ENCODE results near the gene TUSC2. TPM values are rescaled to one million over a fixed set of nuclear protein-coding genes. Genes with fewer than 3 reads are reported as not detected.
"Not testable (repeated sequence)": the region's sequence is repeated elsewhere in the genome, so short reads cannot be mapped to it uniquely, and the experiment has no call there.

The TUSC2 gene
- polyA plus RNA-seq, 1 of the 3 experiments (the other 2 are of a cell fraction), result 58.7 TPM

DNA sequence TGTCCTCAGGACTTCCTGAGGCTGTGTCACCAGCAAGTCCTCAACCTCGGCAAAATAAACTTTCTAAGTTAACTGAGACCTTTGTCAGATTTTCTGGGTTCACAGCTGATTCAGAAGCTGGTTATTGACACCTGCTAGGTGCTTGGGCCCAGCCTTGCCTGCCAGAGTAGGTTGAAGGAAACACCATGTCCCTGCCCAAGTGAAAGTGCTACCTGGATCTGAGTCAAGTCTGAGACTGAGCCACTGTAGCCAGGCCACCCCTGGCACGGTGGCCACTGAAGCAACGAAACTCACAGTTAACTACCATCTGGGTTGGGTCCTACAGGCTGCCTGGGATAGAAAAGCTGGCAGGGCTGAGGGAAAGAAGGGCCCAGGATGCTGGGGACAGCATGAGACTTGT lies 13.7 kb downstream of the TUSC2 start (continued):
- no peak for TF ChIP-seq CHD2 (IDR thresholded peaks at IDR 0.05; ENCODE audit: low read length, partially characterized antibody)
- no peak for TF ChIP-seq GABPA (IDR thresholded peaks at IDR 0.05; ENCODE audit: low read depth)
- no peak for TF ChIP-seq FOSL2 (IDR thresholded peaks at IDR 0.05; ENCODE audit: borderline replicate concordance, low read depth)

DNA sequence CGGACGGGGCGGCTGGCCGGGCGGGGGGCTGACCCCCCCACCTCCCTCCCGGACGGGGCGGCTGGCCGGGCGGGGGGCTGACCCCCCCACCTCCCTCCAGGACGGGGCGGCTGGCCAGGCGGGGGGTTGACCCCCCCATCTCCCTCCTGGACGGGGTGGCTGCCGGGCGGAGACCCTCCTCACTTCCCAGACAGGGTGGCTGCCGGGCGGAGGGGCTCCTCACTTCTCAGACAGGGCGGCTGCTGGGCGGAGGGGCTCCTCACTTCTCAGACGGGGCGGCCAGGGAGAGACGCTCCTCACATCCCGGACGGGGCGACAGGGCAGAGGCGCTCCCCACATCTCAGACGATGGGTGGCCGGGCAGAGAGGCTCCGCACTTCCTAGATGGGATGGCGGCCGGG lies 16.0 kb downstream of the TUSC2 start:
- H3K27me3 ChIP-seq (ENCODE audit: insufficient read depth); H3K4me2 ChIP-seq; CTCF ChIA-PET; H3K9me3 ChIP-seq; H3K4me1 ChIP-seq (ENCODE audit: control insufficient read depth in 1 of 2, insufficient read depth in 2 of 2, low read depth in 1 of 2, low read length in 1 of 2); H2AFZ ChIP-seq (ENCODE audit: low read depth); H3K9ac ChIP-seq; H3K4me3 ChIP-seq (ENCODE audit: low read depth in 2 of 2, low read length in 1 of 2); H3K27ac ChIP-seq (ENCODE audit: low read depth in 2 of 2, low read length in 1 of 2); DNase-seq; H3K79me2 ChIP-seq (ENCODE audit: insufficient read depth); H3K9me2 ChIP-seq; H4K20me1 ChIP-seq (ENCODE audit: insufficient read depth); POLR2A ChIA-PET: not testable (repeated sequence)
- WGBS (ENCODE audit: low lambda C conversion rate), result 100% methylated on average over 2 of the region's 32 CpGs
- Histone ChIP-seq H3K36me3 (replicated peaks in 1 of 2; ENCODE audit: control insufficient read depth in 1 of 2, insufficient read depth in 2 of 2, low read length in 1 of 2) (peaks cover under 1 to 16% of the 10 kb centered on the region in 2 experiments), H3F3A (replicated peaks; ENCODE audit: insufficient read depth) (peaks cover 17% of the 10 kb centered on the region)

DNA sequence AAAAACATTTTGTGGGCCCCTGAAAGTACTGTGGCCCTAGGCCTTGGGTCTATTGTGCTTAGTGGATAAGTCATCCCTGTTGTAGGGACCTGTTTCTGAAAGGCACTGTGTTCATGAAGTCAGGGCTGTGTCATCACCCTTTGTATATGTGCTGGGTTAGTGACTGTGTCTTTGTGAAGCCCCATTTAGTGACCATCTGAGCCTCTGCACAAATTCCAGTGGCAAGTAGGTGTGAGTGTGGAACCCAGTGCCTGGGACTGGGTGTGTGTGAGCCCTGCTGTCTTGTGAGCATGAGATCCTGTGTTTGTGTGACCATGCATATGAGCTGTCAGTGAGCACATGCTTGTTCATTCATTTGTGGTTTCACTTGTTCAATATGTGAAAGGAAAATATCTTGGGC lies 23.4 kb downstream of the TUSC2 start:
- Histone ChIP-seq H3K4me1 (ENCODE audit: control insufficient read depth in 1 of 2, insufficient read depth in 2 of 2, low read depth in 1 of 2, low read length in 1 of 2) (peaks cover 4 to 29% of the 10 kb centered on the region in 2 experiments; a peak in 2 of 4 replicates), H3F3A (replicated peaks; ENCODE audit: insufficient read depth) (peaks cover 4% of the 10 kb centered on the region), H4K20me1 (ENCODE audit: insufficient read depth) (no peaks in the 10 kb centered on the region), H3K9me2 (no peaks in the 10 kb centered on the region), H3K9me3 (peaks cover 15% of the 10 kb centered on the region; the same call in 1 of the 2 replicates), H3K36me3 (replicated peaks in 1 of 2; ENCODE audit: control insufficient read depth in 1 of 2, insufficient read depth in 2 of 2, low read length in 1 of 2) (peaks cover 0 to 10% of the 10 kb centered on the region in 2 experiments), H3K4me2 (no peak overlapping the region), H3K27ac (ENCODE audit: low read depth in 2 of 2, low read length in 1 of 2) (no peak overlapping the region), H3K27me3 (ENCODE audit: insufficient read depth) (no peaks in the 10 kb centered on the region), H3K79me2 (ENCODE audit: insufficient read depth) (no peaks in the 10 kb centered on the region), H3K9ac (no peak overlapping the region), H3K4me3 (ENCODE audit: low read depth in 2 of 2, low read length in 1 of 2) (no peak overlapping the region), H2AFZ (ENCODE audit: low read depth) (no peak overlapping the region)
- DNase-seq, result no peak
- no peak for TF ChIP-seq TEAD4 (IDR thresholded peaks at IDR 0.05; ENCODE audit: borderline replicate concordance, insufficient read depth)
- no peak for TF ChIP-seq EZH2phosphoT487 (IDR thresholded peaks at IDR 0.05; ENCODE audit: borderline replicate concordance, low read depth)
- TF ChIP-seq, protein P1, sequence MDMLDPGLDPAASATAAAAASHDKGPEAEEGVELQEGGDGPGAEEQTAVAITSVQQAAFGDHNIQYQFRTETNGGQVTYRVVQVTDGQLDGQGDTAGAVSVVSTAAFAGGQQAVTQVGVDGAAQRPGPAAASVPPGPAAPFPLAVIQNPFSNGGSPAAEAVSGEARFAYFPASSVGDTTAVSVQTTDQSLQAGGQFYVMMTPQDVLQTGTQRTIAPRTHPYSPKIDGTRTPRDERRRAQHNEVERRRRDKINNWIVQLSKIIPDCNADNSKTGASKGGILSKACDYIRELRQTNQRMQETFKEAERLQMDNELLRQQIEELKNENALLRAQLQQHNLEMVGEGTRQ (IDR thresholded peaks at IDR 0.05; ENCODE audit: borderline replicate concordance, low read depth, low read length), result no peak
- TF ChIP-seq, protein P2, sequence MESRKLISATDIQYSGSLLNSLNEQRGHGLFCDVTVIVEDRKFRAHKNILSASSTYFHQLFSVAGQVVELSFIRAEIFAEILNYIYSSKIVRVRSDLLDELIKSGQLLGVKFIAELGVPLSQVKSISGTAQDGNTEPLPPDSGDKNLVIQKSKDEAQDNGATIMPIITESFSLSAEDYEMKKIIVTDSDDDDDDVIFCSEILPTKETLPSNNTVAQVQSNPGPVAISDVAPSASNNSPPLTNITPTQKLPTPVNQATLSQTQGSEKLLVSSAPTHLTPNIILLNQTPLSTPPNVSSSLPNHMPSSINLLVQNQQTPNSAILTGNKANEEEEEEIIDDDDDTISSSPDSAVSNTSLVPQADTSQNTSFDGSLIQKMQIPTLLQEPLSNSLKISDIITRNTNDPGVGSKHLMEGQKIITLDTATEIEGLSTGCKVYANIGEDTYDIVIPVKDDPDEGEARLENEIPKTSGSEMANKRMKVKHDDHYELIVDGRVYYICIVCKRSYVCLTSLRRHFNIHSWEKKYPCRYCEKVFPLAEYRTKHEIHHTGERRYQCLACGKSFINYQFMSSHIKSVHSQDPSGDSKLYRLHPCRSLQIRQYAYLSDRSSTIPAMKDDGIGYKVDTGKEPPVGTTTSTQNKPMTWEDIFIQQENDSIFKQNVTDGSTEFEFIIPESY (IDR thresholded peaks at IDR 0.05; ENCODE audit: borderline replicate concordance, low read depth), result no peak
- TF ChIP-seq RXRA (IDR thresholded peaks at IDR 0.05; ENCODE audit: borderline replicate concordance, low read depth), result no peak
- no peak for TF ChIP-seq FOXJ3 (CRISPR knock-in tag; IDR thresholded peaks at IDR 0.05)
- TF ChIP-seq, protein P3, sequence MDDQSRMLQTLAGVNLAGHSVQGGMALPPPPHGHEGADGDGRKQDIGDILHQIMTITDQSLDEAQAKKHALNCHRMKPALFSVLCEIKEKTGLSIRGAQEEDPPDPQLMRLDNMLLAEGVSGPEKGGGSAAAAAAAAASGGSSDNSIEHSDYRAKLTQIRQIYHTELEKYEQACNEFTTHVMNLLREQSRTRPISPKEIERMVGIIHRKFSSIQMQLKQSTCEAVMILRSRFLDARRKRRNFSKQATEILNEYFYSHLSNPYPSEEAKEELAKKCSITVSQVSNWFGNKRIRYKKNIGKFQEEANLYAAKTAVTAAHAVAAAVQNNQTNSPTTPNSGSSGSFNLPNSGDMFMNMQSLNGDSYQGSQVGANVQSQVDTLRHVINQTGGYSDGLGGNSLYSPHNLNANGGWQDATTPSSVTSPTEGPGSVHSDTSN (IDR thresholded peaks at IDR 0.05), result no peak
- no peak for TF ChIP-seq CHD2 (IDR thresholded peaks at IDR 0.05; ENCODE audit: low read length, partially characterized antibody)
- TF ChIP-seq YY1 (IDR thresholded peaks at IDR 0.05; ENCODE audit: low read depth), result no peak
- TF ChIP-seq RAD21 (IDR thresholded peaks at IDR 0.05; ENCODE audit: low read length), result no peak
- TF ChIP-seq GATA2 (CRISPR knock-in tag; IDR thresholded peaks at IDR 0.05), result no peak
- TF ChIP-seq, protein P4, sequence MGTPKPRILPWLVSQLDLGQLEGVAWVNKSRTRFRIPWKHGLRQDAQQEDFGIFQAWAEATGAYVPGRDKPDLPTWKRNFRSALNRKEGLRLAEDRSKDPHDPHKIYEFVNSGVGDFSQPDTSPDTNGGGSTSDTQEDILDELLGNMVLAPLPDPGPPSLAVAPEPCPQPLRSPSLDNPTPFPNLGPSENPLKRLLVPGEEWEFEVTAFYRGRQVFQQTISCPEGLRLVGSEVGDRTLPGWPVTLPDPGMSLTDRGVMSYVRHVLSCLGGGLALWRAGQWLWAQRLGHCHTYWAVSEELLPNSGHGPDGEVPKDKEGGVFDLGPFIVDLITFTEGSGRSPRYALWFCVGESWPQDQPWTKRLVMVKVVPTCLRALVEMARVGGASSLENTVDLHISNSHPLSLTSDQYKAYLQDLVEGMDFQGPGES (IDR thresholded peaks at IDR 0.05; ENCODE audit: low read depth, low read length), result no peak
- TF ChIP-seq FOXM1 (IDR thresholded peaks at IDR 0.05; ENCODE audit: low read depth), result no peak
- TF ChIP-seq, protein P5, sequence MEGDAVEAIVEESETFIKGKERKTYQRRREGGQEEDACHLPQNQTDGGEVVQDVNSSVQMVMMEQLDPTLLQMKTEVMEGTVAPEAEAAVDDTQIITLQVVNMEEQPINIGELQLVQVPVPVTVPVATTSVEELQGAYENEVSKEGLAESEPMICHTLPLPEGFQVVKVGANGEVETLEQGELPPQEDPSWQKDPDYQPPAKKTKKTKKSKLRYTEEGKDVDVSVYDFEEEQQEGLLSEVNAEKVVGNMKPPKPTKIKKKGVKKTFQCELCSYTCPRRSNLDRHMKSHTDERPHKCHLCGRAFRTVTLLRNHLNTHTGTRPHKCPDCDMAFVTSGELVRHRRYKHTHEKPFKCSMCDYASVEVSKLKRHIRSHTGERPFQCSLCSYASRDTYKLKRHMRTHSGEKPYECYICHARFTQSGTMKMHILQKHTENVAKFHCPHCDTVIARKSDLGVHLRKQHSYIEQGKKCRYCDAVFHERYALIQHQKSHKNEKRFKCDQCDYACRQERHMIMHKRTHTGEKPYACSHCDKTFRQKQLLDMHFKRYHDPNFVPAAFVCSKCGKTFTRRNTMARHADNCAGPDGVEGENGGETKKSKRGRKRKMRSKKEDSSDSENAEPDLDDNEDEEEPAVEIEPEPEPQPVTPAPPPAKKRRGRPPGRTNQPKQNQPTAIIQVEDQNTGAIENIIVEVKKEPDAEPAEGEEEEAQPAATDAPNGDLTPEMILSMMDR (IDR thresholded peaks at IDR 0.05), result no peak
- ChIA-PET POLR2A (no interaction called here), CTCF (interaction anchor here (0.7 to 7.7 kb wide), 4 partner anchors 15 to 110 kb away, joined by 3 to 45 read pairs (median 4); no protein-coding TSS in a partner anchor)
